T-cell (primary cell): ENCODE data around the gene KRT4. TPM values are rescaled to one million over a fixed set of nuclear protein-coding genes. Genes with fewer than 3 reads are reported as not detected.

Experiments used
- ATAC-seq, 4 experiments: fragments of 200-7000 bp in 3 of 4; fragments of 150-1000 bp in 1 of 4; cut with Tn5 transposase; replicated peaks in 1 of 4; 1 replicate in 3 of 4; 2 replicates in 1 of 4; pipeline ENCODE4 v1.10.0; 2021; ENCODE audit warnings: moderate library complexity in 3 of 4, mild to moderate bottlenecking in 2 of 4, moderate number of reproducible peaks in 1 of 4
- CTCF ChIA-PET, 2 donors: fragments of 300-600 bp; sonication (Branson Sonifier 250); formaldehyde crosslinking; loops; one replicate each; lab custom pipeline; 2022; ENCODE audit warnings: antibody characterized with exemption in 2 of 2; lab: Charles Lee
- POLR2A ChIA-PET, 2 donors: fragments of 300-600 bp; sonication (Branson Sonifier 250); formaldehyde crosslinking; loops; one replicate each; lab custom pipeline; 2022; ENCODE audit warnings: antibody characterized with exemption in 2 of 2; lab: Charles Lee
- DNase-seq, 35 experiments: peaks; one replicate each; pipeline versions ENCODE4 v3.0.0 to v3.0.0-alpha.2; 2013 to 2023
- H3K27ac ChIP-seq: one replicate; pipeline ENCODE4 v1.5.1; 2013; ENCODE audit warnings: low read length
- H3K27me3 ChIP-seq, 2 experiments: replicated peaks in 1 of 2; 1 replicate in 1 of 2; 2 replicates in 1 of 2; pipeline versions ENCODE4 v1.6.1 to v1.7.0; 2013; ENCODE audit warnings: low read length in 1 of 2, mixed read lengths in 1 of 2; ENCODE audit not compliant: control insufficient read depth in 2 of 2, insufficient read depth in 2 of 2; ENCODE audit errors: extremely low read depth in 1 of 2
- H3K36me3 ChIP-seq, 2 donors: 1 replicate in 1 of 2; 2 replicates in 1 of 2; pipeline versions ENCODE4 v1.6.1 to v1.7.0; 2013; ENCODE audit warnings: low read length in 1 of 2; ENCODE audit not compliant: control insufficient read depth in 2 of 2, insufficient read depth in 1 of 2; ENCODE audit errors: extremely low read depth in 1 of 2
- H3K4me1 ChIP-seq, 2 experiments: 1 replicate in 1 of 2; 2 replicates in 1 of 2; pipeline versions ENCODE4 v1.6.1 to v1.7.0; 2013; ENCODE audit warnings: low read length in 2 of 2, mixed read lengths in 1 of 2; ENCODE audit not compliant: insufficient read depth in 2 of 2, control insufficient read depth in 1 of 2; ENCODE audit errors: extremely low read depth in 1 of 2
- H3K4me3 ChIP-seq, 2 donors: 1 replicate in 1 of 2; 2 replicates in 1 of 2; pipeline versions ENCODE4 v1.5.1 to v1.7.0; 2013; ENCODE audit warnings: mild to moderate bottlenecking in 2 of 2, low read length in 1 of 2, moderate library complexity in 1 of 2; ENCODE audit not compliant: control insufficient read depth in 1 of 2; ENCODE audit errors: extremely low read depth in 1 of 2
- H3K9me3 ChIP-seq: 2 replicates; pipeline ENCODE4 v1.7.0; 2013
- H3K27ac Mint-ChIP-seq, 2 donors: one replicate each; pipeline ENCODE4 v1.8.0; 2020 to 2021; ENCODE audit warnings: mild to moderate bottlenecking in 2 of 2, mixed read lengths in 2 of 2
- H3K27me3 Mint-ChIP-seq, 2 donors: one replicate each; pipeline ENCODE4 v1.8.0; 2021 to 2022; ENCODE audit warnings: mixed read lengths in 2 of 2
- H3K36me3 Mint-ChIP-seq: one replicate; pipeline ENCODE4 v1.8.0; 2021; ENCODE audit warnings: mixed read lengths
- H3K4me1 Mint-ChIP-seq, 3 donors: one replicate each; pipeline ENCODE4 v1.8.0; 2020 to 2022; ENCODE audit warnings: mixed read lengths in 3 of 3, mild to moderate bottlenecking in 1 of 3
- H3K4me3 Mint-ChIP-seq, 3 donors: one replicate each; pipeline ENCODE4 v1.8.0; 2020 to 2022; ENCODE audit warnings: mild to moderate bottlenecking in 3 of 3, mixed read lengths in 3 of 3, moderate library complexity in 3 of 3
- H3K9me3 Mint-ChIP-seq, 3 donors: one replicate each; pipeline ENCODE4 v1.8.0; 2020 to 2022; ENCODE audit warnings: mixed read lengths in 3 of 3
- whole genome bisulfite sequencing: methylation state at CpG from one replicate; pipeline ENCODE4 v1.1.5; 2013; ENCODE audit warnings: missing lambda C conversion rate; ENCODE audit not compliant: insufficient coverage; 5-methylcytosine and 5-hydroxymethylcytosine counted together
- total RNA-seq, 35 experiments: library from RNA in 6 of 35; stranded (reverse) in 6 of 35; fragments of 120-200 nt in 1 of 35; gene quantifications; one replicate each; pipeline versions ENCODE4 v1.2.1 to v1.2.4 and lab custom pipeline; 2013 to 2026

KRT4 gene
- total RNA-seq = not detected
- not detected for total RNA-seq (2013)
- total RNA-seq (lab: John Stamatoyannopoulos, UW) = 0 to 0.07 (median 0) reads per million in 29 experiments

GRCh38 chr12:52813885-52814709 lies at the start of gene KRT4:
Gene KRT4, minus strand, starts transcription at chr12:52814116. Its CDS starts 58 bp downstream, at chr12:52814058.
- 93% methylated on average over 12 of the region's 15 CpGs for WGBS
- peaks cover 10 to 14% of the 10 kb centered on the region in 2 experiments for H3K4me1 ChIP-seq
- Mint-ChIP-seq H3K9me3 (no peaks in the 10 kb centered on the region), H3K36me3 (no peaks in the 10 kb centered on the region), H3K4me3 (no peak within 1 kb of the TSS), H3K4me1 (peaks cover 10 to 14% (median 12%) of the 10 kb centered on the region in 3 donors), H3K27me3 (peaks cover 0 to 11% of the 10 kb centered on the region in 2 donors), H3K27ac (no peak within 1 kb of the TSS)
- H3K27ac ChIP-seq = no peak within 1 kb of the TSS
- peaks cover 0 to 11% of the 10 kb centered on the region in 2 experiments for H3K27me3 ChIP-seq
- no peak within 1 kb of the TSS for H3K4me3 ChIP-seq
- H3K9me3 ChIP-seq = no peaks in the 10 kb centered on the region
- ChIA-PET CTCF (no interaction called here), POLR2A (no interaction called here)
- no peak for ATAC-seq
- DNase-seq = no peak
- no peaks in the 10 kb centered on the region for H3K36me3 ChIP-seq

GRCh38 chr12:52862023-52862422 lies 48.1 kb upstream of the KRT4 start:
- POLR2A ChIA-PET = interaction anchor here in 1 of 2 donors (0.6 kb wide), 1 partner anchor 904 kb away, joined by 3 read pairs; no protein-coding TSS in a partner anchor
- DNase-seq = no peak
- peaks cover 0 to 7% of the 10 kb centered on the region in 2 experiments for H3K27me3 ChIP-seq

GRCh38 chr12:52861511-52861910 lies 47.6 kb upstream of the KRT4 start:
- H3K9me3 Mint-ChIP-seq = no peaks in the 10 kb centered on the region
- Histone ChIP-seq H3K36me3 (no peaks in the 10 kb centered on the region), H3K4me3 (no peak overlapping the region), H3K4me1 (no peaks in the 10 kb centered on the region), H3K27me3 (peaks cover 0 to 7% of the 10 kb centered on the region in 2 experiments), H3K27ac (no peak overlapping the region), H3K9me3 (no peaks in the 10 kb centered on the region)
- H3K4me1 Mint-ChIP-seq = peaks cover 0 to 3% (median 0%) of the 10 kb centered on the region in 3 donors
- H3K27ac Mint-ChIP-seq = no peak overlapping the region
- no peak for ATAC-seq
- H3K36me3 Mint-ChIP-seq = no peaks in the 10 kb centered on the region
- ChIA-PET POLR2A (interaction anchor here in 1 of 2 donors (0.6 kb wide), 1 partner anchor 904 kb away, joined by 3 read pairs; no protein-coding TSS in a partner anchor), CTCF (interaction anchor here in 1 of 2 donors (1.0 kb wide), 1 partner anchor 9 kb away, joined by 5 read pairs; no protein-coding TSS in a partner anchor)
- DNase-seq = no peak
- WGBS = 72% methylated on average over 3 of the region's 7 CpGs
- H3K27me3 Mint-ChIP-seq = no peaks in the 10 kb centered on the region
- no peak overlapping the region for H3K4me3 Mint-ChIP-seq

More at GRCh38 chr12:52862023-52862422, 48.1 kb upstream of the KRT4 start:
- ATAC-seq = no peak
- Mint-ChIP-seq H3K27ac (no peak overlapping the region), H3K9me3 (no peaks in the 10 kb centered on the region), H3K4me3 (no peak overlapping the region), H3K36me3 (no peaks in the 10 kb centered on the region), H3K4me1 (peaks cover 2 to 4% (median 3%) of the 10 kb centered on the region in 3 donors), H3K27me3 (no peaks in the 10 kb centered on the region)
- peaks cover 0 to 2% of the 10 kb centered on the region in 2 experiments for H3K4me1 ChIP-seq
- CTCF ChIA-PET = interaction anchor here in 1 of 2 donors (1.0 kb wide), 1 partner anchor 8 kb away, joined by 5 read pairs; no protein-coding TSS in a partner anchor
- no peak overlapping the region for H3K4me3 ChIP-seq
- H3K9me3 ChIP-seq = no peaks in the 10 kb centered on the region
- no peaks in the 10 kb centered on the region for H3K36me3 ChIP-seq
- H3K27ac ChIP-seq = no peak overlapping the region
- WGBS = 91% methylated on average over 1 of the region's 2 CpGs

GRCh38 chr12:52860102-52860823 lies 46.3 kb upstream of the KRT4 start:
- no peak overlapping the region for H3K4me3 Mint-ChIP-seq
- H3K27ac Mint-ChIP-seq = no peak overlapping the region
- H3K36me3 Mint-ChIP-seq = no peaks in the 10 kb centered on the region
- no peak overlapping the region for H3K4me3 ChIP-seq
- no peaks in the 10 kb centered on the region for H3K27me3 Mint-ChIP-seq
- peaks cover 0 to 7% of the 10 kb centered on the region in 2 experiments for H3K27me3 ChIP-seq
- H3K4me1 ChIP-seq = no peaks in the 10 kb centered on the region
- CTCF ChIA-PET = interaction anchor here in 1 of 2 donors (0.6 kb wide), 1 partner anchor 1870 kb away, joined by 3 read pairs; no protein-coding TSS in a partner anchor
- no peak for ATAC-seq
- no peak for DNase-seq
- POLR2A ChIA-PET = no interaction called here
- no peaks in the 10 kb centered on the region for H3K9me3 ChIP-seq
- H3K36me3 ChIP-seq = no peaks in the 10 kb centered on the region
- H3K9me3 Mint-ChIP-seq = no peaks in the 10 kb centered on the region
- peaks cover 0 to 3% (median 0%) of the 10 kb centered on the region in 3 donors for H3K4me1 Mint-ChIP-seq
- WGBS = no CpG with 5 or more reads among the region's 6 CpGs
- H3K27ac ChIP-seq = no peak overlapping the region

- H3K27ac Mint-ChIP-seq = no peak overlapping the region
- CTCF ChIA-PET = no interaction called here
Observed at GRCh38 chr12:52857500-52857899, 43.6 kb upstream of the KRT4 start.

GRCh38 chr12:52856787-52857186 lies 42.9 kb upstream of the KRT4 start:
- ChIA-PET POLR2A (no interaction called here), CTCF (no interaction called here)
- H3K4me1 Mint-ChIP-seq = peaks cover 0 to 3% (median 0%) of the 10 kb centered on the region in 3 donors
- Histone ChIP-seq H3K27ac (no peak overlapping the region), H3K4me1 (no peaks in the 10 kb centered on the region), H3K27me3 (peaks cover 0 to 9% of the 10 kb centered on the region in 2 experiments), H3K9me3 (no peaks in the 10 kb centered on the region), H3K36me3 (no peaks in the 10 kb centered on the region), H3K4me3 (no peak overlapping the region)
- ATAC-seq = no peak
- WGBS = 77% methylated on average over 2 of the region's 3 CpGs
- H3K27ac Mint-ChIP-seq = no peak overlapping the region
- DNase-seq = no peak
- peaks cover 4 to 14% of the 10 kb centered on the region in 2 donors for H3K27me3 Mint-ChIP-seq
- no peak overlapping the region for H3K4me3 Mint-ChIP-seq
- no peaks in the 10 kb centered on the region for H3K36me3 Mint-ChIP-seq
- no peaks in the 10 kb centered on the region for H3K9me3 Mint-ChIP-seq

More at GRCh38 chr12:52857500-52857899, 43.6 kb upstream of the KRT4 start:
- no peaks in the 10 kb centered on the region for H3K36me3 ChIP-seq
- Mint-ChIP-seq H3K9me3 (no peaks in the 10 kb centered on the region), H3K27me3 (peaks cover 0 to 9% of the 10 kb centered on the region in 2 donors), H3K36me3 (no peaks in the 10 kb centered on the region), H3K4me3 (no peak overlapping the region), H3K4me1 (peaks cover 0 to 3% (median 0%) of the 10 kb centered on the region in 3 donors)
- no peaks in the 10 kb centered on the region for H3K9me3 ChIP-seq
- peaks cover 0 to 7% of the 10 kb centered on the region in 2 experiments for H3K27me3 ChIP-seq
- 100% methylated on average over 1 of the region's 3 CpGs for WGBS
- ATAC-seq = no peak
- no peaks in the 10 kb centered on the region for H3K4me1 ChIP-seq
- DNase-seq = no peak
- H3K27ac ChIP-seq = no peak overlapping the region
- POLR2A ChIA-PET = no interaction called here
- H3K4me3 ChIP-seq = no peak overlapping the region
